C4-2B (cell line): ENCODE data around the gene TDRD15.

Experiments used
- H3K27ac ChIP-seq: fragments of 450-650 bp; 2 replicates; pipeline ENCODE4 v1.5.1; 2017
- ZFX ChIP-seq: fragments of 450-650 bp; IDR thresholded peaks from 2 replicates; pipeline ENCODE4 v1.6.1; 2017
- TF ChIP-seq, protein P1 (sequence below): fragments of 450-650 bp; conservative IDR thresholded peaks from 2 replicates; pipeline ENCODE4 v1.5.1; 2017; ENCODE audit warnings: mild to moderate bottlenecking

The TDRD15 gene

DNA sequence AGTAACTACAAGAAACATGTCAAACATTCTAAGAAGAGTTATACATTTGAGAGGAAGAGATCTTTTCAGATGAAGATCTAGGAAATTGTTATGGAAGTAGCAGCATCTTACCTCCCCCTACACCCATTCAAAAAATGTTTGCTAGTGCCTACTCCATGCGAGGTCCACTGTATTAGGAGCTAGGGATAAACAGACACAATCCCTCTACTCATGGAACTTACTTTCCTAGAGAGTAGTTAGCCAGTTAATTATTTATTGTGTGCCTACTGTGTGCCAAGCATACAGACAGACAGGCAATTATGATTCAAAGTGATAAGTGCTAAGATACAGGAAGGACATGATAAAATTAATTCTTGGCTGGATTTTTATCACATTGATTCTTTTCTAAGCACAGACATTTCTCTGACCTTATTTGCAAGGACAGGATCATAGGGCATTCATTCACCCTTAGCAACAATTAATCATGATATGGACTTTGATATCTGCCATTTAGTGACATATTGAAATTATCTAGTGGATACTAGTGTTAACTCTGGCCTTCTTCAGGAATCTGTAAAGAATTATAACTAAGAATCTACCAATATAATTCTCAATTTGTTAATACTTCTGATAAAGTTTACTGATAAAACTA is 19.6 kb upstream of the TDRD15 start:
- no peak overlapping the region for H3K27ac ChIP-seq
- no peak for TF ChIP-seq ZFX
- TF ChIP-seq, protein P1, sequence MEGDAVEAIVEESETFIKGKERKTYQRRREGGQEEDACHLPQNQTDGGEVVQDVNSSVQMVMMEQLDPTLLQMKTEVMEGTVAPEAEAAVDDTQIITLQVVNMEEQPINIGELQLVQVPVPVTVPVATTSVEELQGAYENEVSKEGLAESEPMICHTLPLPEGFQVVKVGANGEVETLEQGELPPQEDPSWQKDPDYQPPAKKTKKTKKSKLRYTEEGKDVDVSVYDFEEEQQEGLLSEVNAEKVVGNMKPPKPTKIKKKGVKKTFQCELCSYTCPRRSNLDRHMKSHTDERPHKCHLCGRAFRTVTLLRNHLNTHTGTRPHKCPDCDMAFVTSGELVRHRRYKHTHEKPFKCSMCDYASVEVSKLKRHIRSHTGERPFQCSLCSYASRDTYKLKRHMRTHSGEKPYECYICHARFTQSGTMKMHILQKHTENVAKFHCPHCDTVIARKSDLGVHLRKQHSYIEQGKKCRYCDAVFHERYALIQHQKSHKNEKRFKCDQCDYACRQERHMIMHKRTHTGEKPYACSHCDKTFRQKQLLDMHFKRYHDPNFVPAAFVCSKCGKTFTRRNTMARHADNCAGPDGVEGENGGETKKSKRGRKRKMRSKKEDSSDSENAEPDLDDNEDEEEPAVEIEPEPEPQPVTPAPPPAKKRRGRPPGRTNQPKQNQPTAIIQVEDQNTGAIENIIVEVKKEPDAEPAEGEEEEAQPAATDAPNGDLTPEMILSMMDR = no peak

DNA sequence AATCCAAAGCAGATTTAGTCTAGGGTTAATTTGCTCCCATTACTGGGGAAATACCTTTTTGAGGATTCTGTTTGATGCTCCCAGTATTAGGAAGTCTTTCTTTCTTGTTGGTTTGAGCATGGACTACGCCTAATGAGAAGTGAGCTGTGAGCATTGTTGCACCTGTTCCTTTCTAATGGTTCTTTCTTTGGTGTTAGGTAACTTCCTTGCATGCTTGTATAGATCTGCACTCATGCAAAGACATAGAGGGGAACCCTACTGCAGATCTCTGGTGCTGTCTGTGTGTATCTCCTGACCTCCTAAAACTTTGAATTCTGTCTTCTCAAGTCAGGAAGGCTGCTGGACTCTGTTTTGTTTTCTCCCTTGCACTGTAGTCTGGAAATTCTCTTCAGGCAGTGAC is 12.8 kb upstream of the TDRD15 start:
- TF ChIP-seq, protein P1 = no peak
- no peak overlapping the region for H3K27ac ChIP-seq

DNA sequence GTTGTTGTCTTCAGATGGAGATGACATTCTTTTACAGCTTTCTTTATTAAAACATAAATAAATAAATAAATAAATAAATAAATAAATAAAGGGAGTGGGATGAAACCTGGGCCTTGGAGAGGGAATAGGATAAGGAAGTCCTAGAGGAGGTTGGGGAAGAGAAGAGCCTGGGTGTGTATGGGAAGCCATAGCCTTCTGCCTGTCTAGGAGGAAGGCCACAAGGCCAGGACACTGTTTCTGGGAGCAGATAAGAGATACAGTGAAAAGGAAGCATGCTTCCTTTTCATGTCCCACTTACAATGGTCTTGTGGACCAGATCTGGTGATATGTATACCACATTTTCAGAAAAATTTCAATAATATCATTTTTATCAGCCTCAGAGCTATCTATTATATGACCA is 6.1 kb upstream of the TDRD15 start:
- no peak overlapping the region for H3K27ac ChIP-seq
- TF ChIP-seq, protein P1 = no peak
- no peak for TF ChIP-seq ZFX

DNA sequence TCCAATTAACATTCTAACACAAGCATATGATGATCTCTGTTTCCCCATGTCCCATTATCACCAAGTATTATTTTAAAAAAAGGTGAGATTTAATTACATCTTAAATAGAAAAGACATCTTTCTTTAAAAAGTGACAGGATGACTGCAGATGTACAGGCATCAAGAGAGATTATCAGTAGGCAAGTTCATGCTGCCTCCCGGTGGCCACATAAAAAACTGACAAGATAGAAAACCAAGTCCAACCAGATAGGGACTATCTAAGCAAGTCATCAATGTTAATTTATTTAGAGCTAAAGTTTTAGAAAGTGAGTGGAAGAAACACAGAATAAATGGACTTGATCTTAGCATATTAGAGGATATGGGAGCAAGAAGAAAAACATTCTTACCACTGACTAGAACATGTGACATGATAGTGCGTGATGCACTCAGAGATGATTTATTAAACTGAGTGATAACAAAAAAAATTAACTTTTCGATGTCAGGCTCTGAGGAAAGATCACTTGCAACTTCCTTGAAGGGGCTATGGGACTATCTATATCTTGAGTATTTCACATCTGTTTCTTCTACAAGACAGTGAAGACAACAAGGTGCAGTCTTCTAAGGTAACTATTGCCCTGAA is 5.4 kb upstream of the TDRD15 start:
- TF ChIP-seq ZFX = no peak
- TF ChIP-seq, protein P1 = peak; percentile 66

DNA sequence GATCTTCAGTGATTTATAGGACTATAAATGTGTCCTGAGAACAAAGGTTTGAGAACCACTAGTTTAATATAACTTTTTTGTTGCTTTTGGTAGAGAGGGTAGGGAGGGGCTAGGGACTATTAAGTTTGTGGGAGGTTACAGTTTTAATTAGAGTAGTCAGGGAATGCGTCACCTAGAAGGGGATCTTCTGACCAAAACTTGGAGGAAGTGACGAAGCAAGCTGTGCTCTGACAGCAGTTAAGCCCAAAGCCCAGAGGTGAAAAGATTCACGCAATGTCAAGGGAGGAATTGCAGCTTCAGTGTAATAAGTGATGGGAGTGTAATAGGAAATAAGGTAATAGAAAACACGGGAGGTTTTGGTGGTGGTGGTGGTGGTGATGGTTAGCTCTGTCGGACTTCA is 8.1 kb downstream of the TDRD15 start:
- no peak overlapping the region for H3K27ac ChIP-seq
- TF ChIP-seq, protein P1 = no peak
- TF ChIP-seq ZFX = no peak

More for the DNA sequence above, 5.4 kb upstream of the TDRD15 start:
- no peak overlapping the region for H3K27ac ChIP-seq

DNA sequence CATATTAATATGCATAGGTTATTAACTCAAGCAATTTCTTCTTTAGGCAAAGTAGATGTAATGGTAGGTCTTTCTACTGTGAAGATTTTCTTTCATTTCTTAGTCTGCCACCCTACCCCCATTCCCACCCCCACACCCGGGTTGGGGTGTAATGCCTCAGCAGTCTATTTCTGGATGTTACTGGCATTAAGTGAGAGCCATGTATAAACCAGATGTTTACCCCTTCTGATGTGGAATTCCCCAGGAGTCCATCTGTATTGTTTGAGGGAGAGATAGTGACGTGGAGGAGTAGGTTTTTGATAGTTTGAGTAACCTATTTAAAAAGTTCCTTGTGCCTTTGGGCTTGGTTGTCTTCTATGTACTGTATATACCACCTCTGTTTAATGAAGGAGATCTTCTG is 11.8 kb downstream of the TDRD15 start:
- no peak overlapping the region for H3K27ac ChIP-seq
- TF ChIP-seq, protein P1 = no peak
- TF ChIP-seq ZFX = no peak

DNA sequence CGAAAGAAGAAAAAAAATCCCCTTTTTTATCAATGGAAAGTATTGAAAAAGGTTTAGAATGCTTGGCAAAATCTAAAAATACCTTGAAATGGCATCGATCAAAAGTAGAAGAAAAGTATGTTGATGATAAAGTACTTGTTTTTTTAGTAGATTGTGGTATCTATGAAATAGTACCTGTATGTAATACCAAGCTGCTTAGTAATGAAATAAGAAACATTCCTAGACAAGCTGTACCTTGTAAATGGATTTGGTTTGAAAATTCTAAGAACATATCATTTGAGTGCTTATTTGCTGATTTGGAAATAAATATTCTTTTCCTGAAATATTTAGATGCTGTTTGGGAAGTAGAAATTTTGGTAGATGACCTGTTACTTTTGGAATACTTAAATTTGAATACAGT is 18.4 kb downstream of the TDRD15 start:
- no peak for TF ChIP-seq ZFX
- TF ChIP-seq, protein P1 = no peak
- no peak overlapping the region for H3K27ac ChIP-seq
